HG02981 (cell line): ENCODE results near the gene TMEM178B.

ENCODE experiments used
- ATAC-seq: cut with Tn5 transposase; IDR thresholded peaks from one replicate; pipeline ENCODE4 v1.9.1; 2021; ENCODE audit warnings: mild to moderate bottlenecking, moderate library complexity; ENCODE audit not compliant: unreplicated experiment

TMEM178B gene

DNA sequence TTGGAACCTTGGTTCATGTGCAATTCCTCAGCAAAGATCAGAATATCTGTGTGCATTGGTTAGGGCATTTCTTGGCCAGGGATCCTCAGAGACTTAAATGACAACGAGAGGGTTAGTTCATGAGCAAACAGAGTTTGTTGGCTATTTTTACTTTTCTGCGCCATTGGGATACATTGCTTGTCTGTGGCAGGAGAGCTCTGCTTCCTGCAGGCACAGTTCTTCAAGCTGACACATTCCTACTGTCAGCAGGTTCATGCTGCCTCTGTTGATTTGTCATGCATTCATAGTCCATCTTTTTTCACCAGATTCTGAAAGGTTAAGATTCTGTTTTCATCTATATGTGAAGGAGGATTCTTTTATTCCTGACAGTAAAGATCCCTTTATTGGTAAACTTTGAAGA is 139.4 kb downstream of the TMEM178B start:
- no peak for ATAC-seq

DNA sequence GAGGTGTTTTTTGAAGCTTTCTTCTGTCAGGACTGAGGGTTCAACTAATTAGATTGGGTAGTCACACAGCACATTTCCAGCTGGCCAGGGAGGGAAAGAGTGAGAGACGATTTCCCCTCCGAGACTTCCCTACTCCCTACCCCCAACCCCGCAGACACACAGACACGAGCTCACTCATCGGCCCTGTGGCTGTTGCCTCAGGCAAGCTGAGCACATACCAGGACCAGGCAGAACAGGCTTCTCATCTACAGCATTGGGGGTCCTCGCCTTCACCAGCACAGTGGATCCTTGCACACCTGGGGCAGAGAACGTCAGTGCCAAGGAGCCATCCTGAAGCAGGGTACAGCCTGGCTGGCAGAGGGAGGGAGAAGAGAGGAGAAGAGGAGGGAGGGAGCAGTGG is 144.1 kb downstream of the TMEM178B start:
- no peak for ATAC-seq

DNA sequence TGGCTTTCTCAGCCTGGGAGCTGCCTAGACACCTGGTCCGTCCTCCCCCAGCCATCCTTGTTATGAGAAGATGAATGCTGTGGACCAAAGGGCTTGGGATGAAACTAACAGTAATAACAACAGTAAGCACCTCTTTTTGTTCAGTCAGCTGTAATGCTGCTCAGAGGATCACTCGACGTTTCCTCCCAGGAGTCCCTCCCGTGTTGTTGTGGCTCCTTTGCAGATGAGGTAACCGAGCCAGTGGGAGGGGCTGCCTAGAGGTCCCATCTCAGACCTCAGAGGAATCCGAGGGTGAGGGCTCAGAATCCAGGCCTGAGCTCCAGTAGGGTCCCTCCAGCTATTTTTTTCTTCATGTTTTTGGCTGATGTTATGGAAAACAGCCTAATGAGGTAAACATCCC is 145.1 kb downstream of the TMEM178B start:
- no peak for ATAC-seq

DNA sequence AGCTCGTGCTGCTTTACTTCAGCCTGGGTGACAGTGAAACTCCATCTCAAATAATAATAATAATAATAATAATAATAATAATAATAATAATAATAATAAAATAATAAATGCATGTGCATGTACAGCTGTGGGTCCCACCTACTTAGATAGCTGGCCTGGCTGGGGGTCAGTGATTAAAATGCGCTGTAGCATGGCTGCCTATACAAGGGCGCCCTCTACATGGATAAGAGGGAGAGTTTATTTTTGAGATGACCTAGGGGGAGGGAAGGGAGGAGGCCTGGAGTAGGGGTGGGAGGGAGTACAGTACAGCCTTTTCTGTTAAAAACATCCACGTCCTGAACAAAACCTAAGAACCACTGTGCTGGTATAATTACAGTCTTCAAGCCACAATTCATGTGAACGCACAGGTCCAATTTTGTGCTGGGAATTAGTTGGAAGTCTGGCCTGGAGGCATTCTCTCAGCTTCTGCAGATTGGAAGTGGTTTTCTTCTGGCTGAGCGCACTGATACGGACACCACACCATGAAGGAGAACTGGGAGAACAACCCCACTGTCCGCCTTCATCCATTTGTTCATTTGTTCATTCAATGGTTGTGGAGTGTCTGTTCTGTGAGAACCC is 146.5 kb downstream of the TMEM178B start:
- no peak for ATAC-seq

DNA sequence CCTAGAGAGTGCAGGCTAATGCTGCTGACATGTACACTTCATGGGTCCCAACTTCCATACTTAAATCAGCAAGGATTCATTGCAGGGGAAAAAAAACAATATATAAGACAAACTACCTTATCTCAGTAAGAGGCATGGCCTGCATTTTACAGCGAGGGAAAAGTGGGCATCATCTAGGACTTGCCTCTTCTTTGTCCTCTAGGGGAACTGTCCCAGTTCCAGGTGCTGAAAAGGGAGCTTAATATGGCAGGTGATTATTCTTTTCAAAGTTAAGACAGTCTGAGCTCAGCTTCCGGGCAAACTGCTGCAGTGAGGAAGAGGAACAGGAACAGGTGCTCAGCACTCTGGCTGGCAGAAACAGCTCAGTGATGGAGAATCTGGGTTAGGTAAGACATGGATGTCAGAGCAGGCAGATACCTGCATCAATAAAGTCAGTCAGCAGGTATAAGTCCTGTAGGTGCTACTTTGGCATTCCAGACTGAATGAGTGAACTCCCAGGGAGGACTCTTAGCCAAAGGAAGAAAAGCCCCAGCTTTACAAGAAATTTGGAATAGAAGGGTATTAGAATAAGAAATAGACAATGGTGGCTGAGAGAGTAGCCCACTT is 147.2 kb downstream of the TMEM178B start:
- ATAC-seq: no peak

DNA sequence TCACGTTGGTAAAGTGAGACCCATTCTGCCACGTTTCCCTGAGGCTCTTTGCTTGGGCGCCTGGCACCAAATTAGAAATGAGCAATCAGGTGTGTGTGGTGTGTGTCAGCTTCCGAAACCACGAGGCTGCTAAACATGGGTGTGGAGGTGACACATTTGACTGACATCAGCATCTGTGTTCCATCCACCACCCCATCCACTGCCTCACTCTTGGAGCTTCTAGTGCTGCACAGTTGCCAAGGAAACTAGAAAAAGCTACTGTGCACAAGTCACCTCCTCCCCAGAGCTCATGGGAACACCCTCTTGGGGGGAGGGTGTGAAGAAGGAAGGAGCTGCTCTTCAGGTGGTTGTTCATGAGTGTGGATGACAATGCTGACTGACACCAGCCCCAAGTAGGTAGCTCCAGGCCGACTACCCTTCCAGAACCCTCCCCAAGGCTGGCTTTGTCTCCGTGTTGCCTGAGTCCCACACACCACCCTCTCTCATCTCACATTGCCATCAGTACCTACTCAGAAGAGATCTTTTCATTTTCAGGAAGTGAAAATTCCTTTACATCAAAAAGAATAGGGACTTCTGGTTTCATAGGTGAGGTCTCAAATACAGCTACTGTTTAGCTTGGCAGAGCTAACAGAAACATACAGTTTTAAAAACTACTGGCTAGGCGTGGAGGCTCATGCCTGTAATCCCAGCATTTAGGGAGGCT is 152.2 kb downstream of the TMEM178B start:
- ATAC-seq: no peak

DNA sequence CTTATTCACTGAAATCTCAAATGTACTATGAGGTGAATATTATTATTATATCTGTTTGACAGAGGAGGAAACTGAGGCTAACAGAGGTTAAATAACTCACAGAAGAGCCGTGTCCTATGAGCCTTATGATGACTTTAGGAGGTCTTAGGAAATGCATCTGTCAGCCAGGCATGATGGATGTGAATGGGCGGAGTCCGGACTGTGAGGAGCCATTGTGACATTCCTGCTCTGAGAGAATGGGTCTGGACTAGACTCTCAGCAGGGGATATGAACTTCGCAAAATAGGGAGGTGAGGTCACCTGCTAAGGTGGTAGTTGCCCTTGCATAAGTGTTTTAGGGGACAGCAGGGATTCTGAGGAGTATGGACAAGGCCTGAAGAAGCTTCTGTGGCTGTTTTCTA is 153.6 kb downstream of the TMEM178B start:
- ATAC-seq: no peak

DNA sequence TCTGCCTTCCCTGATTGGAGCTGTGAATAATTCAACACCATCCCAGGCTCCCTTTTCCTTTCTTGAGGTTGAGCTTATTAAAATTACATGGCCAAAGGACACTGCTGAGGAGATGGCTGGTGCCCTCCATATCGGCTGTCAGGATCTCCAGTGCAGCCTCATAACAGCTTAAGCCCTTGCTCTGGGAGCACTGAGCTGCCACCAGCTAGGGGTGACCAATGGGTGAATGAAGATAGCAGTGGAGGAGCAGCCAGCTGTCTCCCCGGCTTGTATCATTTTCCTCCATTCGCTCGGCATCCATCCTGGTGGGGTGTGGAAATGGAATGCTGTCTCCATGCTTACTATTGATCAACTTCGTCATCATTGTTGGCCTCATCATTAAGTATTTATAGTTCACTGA is 154.6 kb downstream of the TMEM178B start:
- no peak for ATAC-seq

DNA sequence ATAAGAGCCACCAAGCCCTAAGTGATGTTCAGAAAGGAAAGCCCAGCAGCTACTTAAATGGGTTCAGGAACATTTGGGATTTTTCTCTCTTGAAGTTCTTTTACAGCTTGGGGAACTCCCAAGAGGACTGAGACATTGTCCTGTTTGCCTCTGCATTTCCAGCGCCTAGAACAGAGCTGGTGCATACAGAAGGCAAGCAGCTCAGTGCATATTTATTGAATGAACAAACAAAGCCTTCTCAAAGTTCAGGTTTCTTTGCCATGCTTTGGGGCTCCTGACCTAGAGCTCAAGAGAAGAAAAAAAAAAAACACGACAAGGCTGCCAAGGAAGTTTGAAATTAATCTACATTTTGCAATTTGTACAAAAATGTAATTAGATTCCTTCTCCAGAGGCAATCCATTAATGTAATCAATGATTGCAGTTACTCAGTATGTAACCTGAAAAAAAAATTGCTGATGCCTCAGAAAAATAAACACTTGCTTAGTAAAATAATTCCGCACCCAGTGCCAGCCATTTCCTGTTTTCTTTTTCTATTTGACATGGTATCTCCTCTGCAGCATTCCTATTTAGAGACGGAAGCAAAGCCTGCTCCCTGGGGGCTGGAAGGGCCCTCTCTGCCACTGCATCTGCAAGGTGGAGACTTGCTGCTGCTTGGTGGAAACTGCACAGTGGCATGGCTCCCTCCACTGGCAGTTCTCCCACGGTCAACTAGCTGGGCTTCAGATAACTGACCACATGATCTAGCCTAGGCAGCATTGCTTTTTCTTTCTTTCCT is 157.3 kb downstream of the TMEM178B start:
- ATAC-seq: no peak

DNA sequence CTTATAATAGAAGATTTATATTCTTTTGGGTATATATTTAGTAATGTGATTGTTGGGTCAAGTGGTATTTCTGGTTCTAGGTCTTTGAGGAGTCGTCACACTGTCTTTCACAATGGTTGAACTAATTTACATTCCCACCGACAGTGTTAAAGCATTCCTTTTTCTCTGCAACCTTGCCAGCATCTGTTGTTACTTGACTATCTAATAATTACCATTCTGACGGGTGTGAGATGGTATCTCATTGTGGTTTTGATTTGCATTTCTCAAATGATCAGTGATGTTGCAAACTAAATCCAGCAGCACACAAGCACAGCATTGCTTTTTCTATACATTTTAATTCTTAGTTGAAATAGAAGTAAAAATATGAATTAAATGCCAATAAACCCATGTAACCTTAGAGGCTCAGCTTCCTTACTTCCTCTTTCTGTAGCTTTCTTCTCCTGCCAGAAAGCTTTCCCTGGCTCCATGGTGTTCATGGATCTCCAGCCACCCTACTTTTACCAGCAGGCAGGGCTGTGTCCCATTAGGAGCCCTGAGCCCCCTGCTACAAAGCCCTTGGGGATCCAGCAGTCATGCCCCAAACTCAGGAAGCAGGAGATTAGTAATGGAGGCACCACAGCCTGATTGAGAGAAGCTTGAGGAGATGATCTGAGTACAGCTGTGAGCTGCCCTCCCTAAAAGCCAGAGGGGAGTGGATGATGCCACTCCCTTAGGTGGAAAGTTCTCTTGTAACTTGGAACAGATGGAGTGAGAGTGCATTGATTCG is 158.6 kb downstream of the TMEM178B start:
- no peak for ATAC-seq

DNA sequence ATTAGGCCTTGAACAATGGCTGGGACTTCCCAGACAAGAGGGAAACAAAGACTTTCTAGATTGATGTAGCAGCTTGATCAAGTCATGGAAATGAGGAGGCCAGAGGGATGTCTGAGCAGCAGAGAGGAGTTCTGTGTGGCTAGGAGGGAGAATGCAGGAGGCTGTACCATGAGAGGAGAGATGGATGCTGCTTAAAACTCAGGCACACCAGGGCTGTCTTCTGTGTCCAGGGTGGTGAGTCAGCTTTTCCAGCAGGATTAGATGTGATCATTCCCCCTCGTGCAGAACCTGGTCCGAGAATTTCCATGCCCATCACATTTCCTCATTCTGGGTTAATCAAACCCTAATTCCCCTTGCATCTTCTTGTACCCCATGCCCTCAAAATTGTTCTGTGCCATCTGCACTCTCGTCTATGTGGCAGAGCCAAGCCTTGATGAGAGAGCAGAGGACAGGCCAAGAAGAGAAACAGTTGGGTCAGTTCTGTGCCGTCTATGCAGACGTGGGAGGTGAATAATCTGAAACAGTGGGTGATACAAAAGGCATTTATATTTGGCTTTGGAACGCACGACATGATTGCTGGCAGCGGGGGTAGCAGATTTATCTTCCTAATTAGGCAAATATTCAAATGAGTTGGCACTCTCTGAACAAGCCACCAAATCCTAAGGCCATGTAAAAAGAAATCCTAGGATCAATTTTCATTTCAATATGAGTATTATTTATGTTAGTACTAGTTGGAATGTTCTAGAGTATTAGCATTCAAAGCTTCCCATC is 160.7 kb downstream of the TMEM178B start:
- ATAC-seq: no peak

DNA sequence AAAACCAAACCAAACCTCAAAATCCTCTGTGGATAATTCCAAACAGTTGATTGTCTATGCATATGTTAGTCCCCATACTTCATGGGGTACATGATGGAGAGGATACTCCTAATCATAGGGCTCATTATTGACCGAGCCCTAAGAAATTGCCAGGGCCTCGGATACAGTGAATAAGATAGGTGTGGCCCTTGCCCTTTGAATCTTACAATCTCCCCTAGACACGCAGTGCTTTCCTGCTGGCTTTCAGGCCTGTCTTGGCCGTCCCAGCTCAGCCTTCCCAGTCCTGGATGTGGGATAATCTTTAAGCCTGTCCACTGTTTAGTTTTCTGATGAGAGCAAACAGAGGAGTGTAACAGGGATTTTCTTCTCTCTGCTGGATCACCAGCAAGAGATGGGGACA is 161.8 kb downstream of the TMEM178B start:
- no peak for ATAC-seq

DNA sequence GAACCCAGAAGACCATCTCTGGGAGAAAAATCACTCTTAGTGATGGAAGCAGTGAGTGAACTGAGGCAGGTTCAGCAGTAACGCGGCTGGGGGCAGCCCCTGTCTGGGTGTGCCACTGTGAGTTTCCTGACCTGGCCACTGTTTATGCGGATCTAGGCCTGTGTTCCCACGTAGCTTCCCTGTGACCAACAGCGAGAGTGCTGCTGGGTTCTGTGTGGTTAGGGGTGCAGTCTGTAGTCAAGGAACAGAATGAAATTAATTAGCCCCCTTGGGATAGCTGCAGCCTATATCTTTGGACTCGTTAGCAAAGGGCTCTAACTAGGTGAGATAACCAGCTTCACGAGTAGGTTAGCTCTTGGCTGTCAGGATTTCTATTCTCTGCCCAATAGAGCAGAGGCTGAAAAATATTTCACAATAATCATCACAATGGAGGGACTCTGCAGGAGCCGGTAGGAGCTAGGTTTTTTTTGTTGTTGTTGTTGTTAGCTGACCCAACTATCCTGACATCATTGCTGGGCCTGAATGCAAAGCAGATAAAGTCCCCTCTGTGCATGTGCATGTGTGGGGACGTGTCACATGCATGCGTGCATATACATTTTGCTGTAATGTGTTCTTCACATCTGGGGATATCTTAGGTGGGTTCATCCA is 164.9 kb downstream of the TMEM178B start:
- no peak for ATAC-seq

DNA sequence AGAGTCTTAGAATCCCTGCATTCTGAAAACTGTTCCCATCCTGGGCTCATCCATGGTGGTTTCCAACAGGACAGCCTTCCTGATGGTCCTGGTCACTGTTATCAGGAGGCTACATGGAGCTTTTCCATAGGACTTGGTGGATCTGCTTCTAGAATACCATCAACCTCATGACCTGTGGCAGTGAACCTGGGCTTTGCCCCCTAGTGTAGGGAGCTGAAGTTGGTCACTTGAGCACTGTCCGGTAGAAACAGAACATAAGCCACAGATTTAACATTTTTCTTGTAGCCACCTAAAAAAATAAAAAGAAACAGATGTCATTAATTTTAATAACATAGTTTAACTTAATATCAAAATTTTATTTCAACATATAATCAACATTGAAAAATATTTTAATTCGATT is 165.8 kb downstream of the TMEM178B start:
- no peak for ATAC-seq

DNA sequence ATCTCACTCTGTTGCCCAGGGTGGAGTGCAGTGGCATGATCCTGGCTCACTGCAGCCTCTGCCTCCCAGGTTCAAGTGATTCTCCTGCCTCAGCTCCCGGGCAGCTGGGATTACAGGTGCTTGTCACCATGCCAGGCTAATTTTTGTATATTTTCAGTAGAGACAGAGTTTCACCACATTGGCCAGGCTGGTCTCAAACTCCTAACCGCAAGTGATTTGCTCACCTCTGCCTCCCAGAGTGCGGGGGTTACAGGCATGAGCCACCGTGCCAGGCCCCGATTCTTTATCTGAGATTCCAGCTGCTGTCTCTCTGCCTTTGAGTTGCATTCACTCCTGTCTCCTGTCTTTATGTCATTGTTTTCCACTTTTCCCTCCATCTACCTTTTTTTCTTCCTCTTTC is 168.7 kb downstream of the TMEM178B start:
- ATAC-seq: no peak

DNA sequence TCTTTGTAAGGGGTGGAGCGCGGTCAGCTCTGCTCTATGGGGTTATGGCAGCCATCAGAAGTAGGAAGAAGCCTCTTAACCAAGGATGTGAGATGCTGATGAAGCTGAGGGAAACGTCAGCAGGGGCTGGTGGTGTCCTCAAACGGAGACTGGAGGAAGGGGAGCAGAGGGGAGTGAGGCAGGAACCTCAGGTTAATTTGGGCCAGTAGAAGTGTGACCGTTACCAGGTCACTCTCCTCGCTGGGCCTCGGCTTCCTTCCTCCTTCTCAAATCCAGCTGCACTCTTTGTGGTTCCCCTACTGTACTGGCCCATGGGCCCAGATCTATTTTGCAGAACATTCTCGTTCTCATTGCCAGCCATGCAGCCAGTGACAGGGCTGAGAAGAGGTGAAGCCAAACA is 169.5 kb downstream of the TMEM178B start:
- ATAC-seq: no peak

DNA sequence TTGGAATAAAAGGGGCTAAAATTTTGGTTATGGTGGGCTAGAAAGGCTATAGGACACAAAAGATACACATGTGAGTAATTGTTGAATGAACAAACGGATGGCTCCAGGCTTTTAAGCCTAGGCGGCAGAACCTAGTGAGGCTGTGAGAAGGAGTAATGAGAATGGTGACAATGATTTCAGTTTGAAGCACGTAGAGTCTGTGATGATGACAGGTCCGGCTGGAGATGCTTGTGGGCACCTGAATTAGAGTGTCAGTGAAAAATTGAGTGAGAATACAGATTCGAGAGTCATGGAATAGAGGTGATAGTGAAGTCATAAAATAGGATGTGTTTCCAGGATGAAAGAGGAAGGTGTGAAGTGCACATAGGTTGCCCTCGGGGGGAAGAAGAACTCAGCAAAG is 170.6 kb downstream of the TMEM178B start:
- ATAC-seq: no peak

DNA sequence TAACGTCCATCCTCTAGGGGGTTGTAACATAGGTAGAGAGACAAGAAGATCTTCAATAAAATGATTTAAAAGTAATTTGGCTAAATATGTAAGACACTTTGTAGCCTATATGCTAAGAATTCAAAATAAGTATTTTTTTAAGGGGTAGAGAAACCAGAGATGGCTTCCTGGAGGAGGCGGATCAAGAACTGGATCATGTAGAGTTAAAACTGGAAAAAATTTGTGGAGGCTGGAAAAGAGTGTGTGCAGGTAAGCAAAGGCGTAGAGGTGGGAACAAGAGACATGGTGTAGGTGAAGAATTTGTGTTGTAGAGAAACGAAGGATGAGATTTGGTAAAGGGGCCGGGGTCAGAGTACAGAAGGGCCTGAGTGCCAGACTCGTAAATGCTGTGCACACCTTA is 172.6 kb downstream of the TMEM178B start:
- no peak for ATAC-seq

DNA sequence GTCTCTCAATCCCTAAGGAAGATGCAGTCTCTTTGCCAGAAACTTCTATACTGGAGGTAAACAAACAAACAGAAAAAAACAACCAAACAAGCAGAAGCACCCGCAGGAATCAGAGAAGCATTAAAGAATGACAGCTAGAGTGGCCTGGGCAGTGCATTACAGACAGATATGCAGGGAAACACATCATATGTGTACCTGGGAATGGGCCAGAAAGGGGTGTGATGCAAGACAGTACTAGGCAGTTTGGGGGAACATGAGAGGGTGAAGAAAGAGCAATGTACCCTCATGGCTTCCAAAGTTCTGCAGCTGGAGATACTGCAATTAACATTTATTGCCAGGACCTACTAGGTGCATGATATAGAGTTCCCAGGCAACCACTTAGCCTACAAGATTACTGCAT is 177.3 kb downstream of the TMEM178B start:
- ATAC-seq: no peak

DNA sequence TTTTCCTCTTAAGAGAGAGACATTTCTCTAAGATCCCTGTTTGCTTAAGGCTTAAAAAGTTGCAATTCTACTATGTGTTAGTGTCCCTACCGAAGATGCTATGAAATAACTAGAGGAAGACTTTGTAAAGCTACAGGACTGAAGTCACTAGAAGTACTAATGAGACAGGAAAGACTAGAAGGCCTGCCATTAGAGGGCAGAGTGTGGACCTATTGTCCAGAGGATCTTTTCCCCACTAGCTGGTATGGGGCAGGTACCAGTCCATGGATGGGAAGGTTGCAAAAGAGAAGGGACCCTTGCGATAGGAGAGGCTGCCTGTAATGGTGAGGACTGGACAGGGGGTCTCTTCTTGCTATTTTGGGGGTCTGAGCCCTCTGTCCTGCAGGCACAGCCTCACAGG is 178.1 kb downstream of the TMEM178B start:
- ATAC-seq: no peak
